VCaP (cell line): ENCODE data around the gene SECTM1.
"Not testable (repeated sequence)": the region's sequence is repeated elsewhere in the genome, so short reads cannot be mapped to it uniquely, and the experiment has no call there.

ENCODE experiments used
- H3K27ac ChIP-seq: fragments of 450-650 bp; 2 replicates; pipeline ENCODE4 v1.5.1; 2017
- CTCF ChIP-seq: fragments of 450-650 bp; conservative IDR thresholded peaks from 2 replicates; pipeline ENCODE4 v1.5.1; 2017; ENCODE audit warnings: mild to moderate bottlenecking, moderate library complexity

The SECTM1 gene

GRCh38 chr17:82361885-82362633, 28.5 kb upstream of the SECTM1 start:
- TF ChIP-seq CTCF = no peak
- H3K27ac ChIP-seq = no peak overlapping the region

- H3K27ac ChIP-seq = not testable (repeated sequence)
Measured at GRCh38 chr17:82359451-82360074, 26.0 kb upstream of the SECTM1 start.

GRCh38 chr17:82358465-82359350, 25.1 kb upstream of the SECTM1 start, which contains the start of gene TEX19:
Gene TEX19 (plus strand): TSS chr17:82359247. CDS start chr17:82362151, 2,904 bp downstream.
- TF ChIP-seq CTCF = peak; percentile 38
- peak within 1 kb of the TSS; percentile 29; the same call in 1 of the 2 replicates for H3K27ac ChIP-seq

GRCh38 chr17:82357394-82357793, 23.8 kb upstream of the SECTM1 start:
- no peak overlapping the region for H3K27ac ChIP-seq
- no peak for TF ChIP-seq CTCF

GRCh38 chr17:82356845-82357355, 23.3 kb upstream of the SECTM1 start:
- peak overlapping the region; percentile 50; the same call in 1 of the 2 replicates for H3K27ac ChIP-seq
- TF ChIP-seq CTCF = no peak

- peak overlapping the region; percentile 50 for H3K27ac ChIP-seq
Measured at GRCh38 chr17:82355770-82356427, 22.3 kb upstream of the SECTM1 start.

More at GRCh38 chr17:82355770-82356427, 22.3 kb upstream of the SECTM1 start:
- no peak for TF ChIP-seq CTCF
